ENCODE data around the gene KIF22. TPM values are rescaled to one million over a fixed set of nuclear protein-coding genes. Genes with fewer than 3 reads are reported as not detected.

Gene KIF22
- total and polyA plus RNA-seq, 2 donors (not counting 1 experiment from before 2014, with no cell fraction given), result 12.3 to 17.7 TPM

- H3K4me2 ChIP-seq (ENCODE audit: extremely low read depth, insufficient read depth, low read length), result peak overlapping the region; percentile 95
- DNase-seq (ENCODE audit: low read depth in 2 of 2), result no peak
- H3K9ac ChIP-seq (ENCODE audit: insufficient read depth, low read length), result no peak overlapping the region
- peaks cover 35% of the 10 kb centered on the region for H3K79me2 ChIP-seq (ENCODE audit: control insufficient read depth, insufficient read depth, low read length)
- H3K9me3 ChIP-seq (ENCODE audit: control insufficient read depth, insufficient read depth, low read depth, low read length), result no peaks in the 10 kb centered on the region
- no peaks in the 10 kb centered on the region for H4K20me1 ChIP-seq (ENCODE audit: control insufficient read depth, extremely low read depth, insufficient read depth, low read length)
- peaks cover 11% of the 10 kb centered on the region for H3K36me3 ChIP-seq (ENCODE audit: control insufficient read depth, insufficient read depth, low read length)
- no peak overlapping the region for H2AFZ ChIP-seq (ENCODE audit: low read length)
- peak overlapping the region in 1 of 4 experiments; percentile 77 for H3K4me3 ChIP-seq (replicated peaks in 1 of 4; ENCODE audit: control extremely low read depth in 1 of 4, insufficient read depth in 1 of 4, low read depth in 3 of 4, low read length in 4 of 4)
- peaks cover 43% of the 10 kb centered on the region for H3K4me1 ChIP-seq (ENCODE audit: control insufficient read depth, extremely low read depth, insufficient read depth, low read length)
- no peak overlapping the region for H3K27ac ChIP-seq (ENCODE audit: insufficient read depth, low read length)
- H3K27me3 ChIP-seq (ENCODE audit: control insufficient read depth, insufficient read depth, low read length), result no peaks in the 10 kb centered on the region
- TF ChIP-seq EZH2 (IDR thresholded peaks at IDR 0.05; ENCODE audit: low read length, missing control alignments), result no peak
- TF ChIP-seq CTCF (conservative IDR thresholded peaks at IDR 0.05 in 1 of 2, IDR thresholded peaks at IDR 0.05 in 1 of 2; ENCODE audit: low read depth in 1 of 2, low read length in 2 of 2), result no peak
Measured at GRCh38 chr16:29813644-29814562, 23.4 kb downstream of the KIF22 start.

- H3K27me3 ChIP-seq (ENCODE audit: control insufficient read depth, insufficient read depth, low read length), result no peaks in the 10 kb centered on the region
- H4K20me1 ChIP-seq (ENCODE audit: control insufficient read depth, extremely low read depth, insufficient read depth, low read length), result no peaks in the 10 kb centered on the region
- no peak overlapping the region for H3K9ac ChIP-seq (ENCODE audit: insufficient read depth, low read length)
- peaks cover 8% of the 10 kb centered on the region for H3K36me3 ChIP-seq (ENCODE audit: control insufficient read depth, insufficient read depth, low read length)
- H3K9me3 ChIP-seq (ENCODE audit: control insufficient read depth, insufficient read depth, low read depth, low read length), result no peaks in the 10 kb centered on the region
- no peak overlapping the region for H2AFZ ChIP-seq (ENCODE audit: low read length)
- peaks cover 35% of the 10 kb centered on the region for H3K79me2 ChIP-seq (ENCODE audit: control insufficient read depth, insufficient read depth, low read length)
- no peak overlapping the region for H3K27ac ChIP-seq (ENCODE audit: insufficient read depth, low read length)
- H3K4me2 ChIP-seq (ENCODE audit: extremely low read depth, insufficient read depth, low read length), result peak overlapping the region; percentile 95
- DNase-seq (ENCODE audit: low read depth in 2 of 2), result no peak
- peaks cover 39% of the 10 kb centered on the region for H3K4me1 ChIP-seq (ENCODE audit: control insufficient read depth, extremely low read depth, insufficient read depth, low read length)
- TF ChIP-seq CTCF (conservative IDR thresholded peaks at IDR 0.05 in 1 of 2, IDR thresholded peaks at IDR 0.05 in 1 of 2; ENCODE audit: low read depth in 1 of 2, low read length in 2 of 2), result no peak
- no peak for TF ChIP-seq EZH2 (IDR thresholded peaks at IDR 0.05; ENCODE audit: low read length, missing control alignments)
- H3K4me3 ChIP-seq (replicated peaks in 1 of 4; ENCODE audit: control extremely low read depth in 1 of 4, insufficient read depth in 1 of 4, low read depth in 3 of 4, low read length in 4 of 4), result peak overlapping the region in 2 of 4 experiments; percentile 82 to 89
Measured at GRCh38 chr16:29814592-29814991, 24.0 kb downstream of the KIF22 start.

GRCh38 chr16:29815032-29815721 lies 24.6 kb downstream of the KIF22 start:
- H3K27ac ChIP-seq (ENCODE audit: insufficient read depth, low read length), result peak overlapping the region; percentile 94

More at GRCh38 chr16:29815032-29815721, 24.6 kb downstream of the KIF22 start:
- no peaks in the 10 kb centered on the region for H3K9me3 ChIP-seq (ENCODE audit: control insufficient read depth, insufficient read depth, low read depth, low read length)
- H3K36me3 ChIP-seq (ENCODE audit: control insufficient read depth, insufficient read depth, low read length), result peaks cover 8% of the 10 kb centered on the region
- no peak for DNase-seq (ENCODE audit: low read depth in 2 of 2)
- H3K4me3 ChIP-seq (replicated peaks in 1 of 4; ENCODE audit: control extremely low read depth in 1 of 4, insufficient read depth in 1 of 4, low read depth in 3 of 4, low read length in 4 of 4), result peak overlapping the region; percentile 73 to 89 (median 84)
- no peak overlapping the region for H3K9ac ChIP-seq (ENCODE audit: insufficient read depth, low read length)
- peak overlapping the region; percentile 35 for H2AFZ ChIP-seq (ENCODE audit: low read length)
- no peak for TF ChIP-seq CTCF (conservative IDR thresholded peaks at IDR 0.05 in 1 of 2, IDR thresholded peaks at IDR 0.05 in 1 of 2; ENCODE audit: low read depth in 1 of 2, low read length in 2 of 2)
- no peak for TF ChIP-seq EZH2 (IDR thresholded peaks at IDR 0.05; ENCODE audit: low read length, missing control alignments)
- no peaks in the 10 kb centered on the region for H3K27me3 ChIP-seq (ENCODE audit: control insufficient read depth, insufficient read depth, low read length)
- H3K79me2 ChIP-seq (ENCODE audit: control insufficient read depth, insufficient read depth, low read length), result peaks cover 38% of the 10 kb centered on the region
- peak overlapping the region; percentile 95 for H3K4me2 ChIP-seq (ENCODE audit: extremely low read depth, insufficient read depth, low read length)
- peaks cover 40% of the 10 kb centered on the region for H3K4me1 ChIP-seq (ENCODE audit: control insufficient read depth, extremely low read depth, insufficient read depth, low read length)
- no peaks in the 10 kb centered on the region for H4K20me1 ChIP-seq (ENCODE audit: control insufficient read depth, extremely low read depth, insufficient read depth, low read length)

Data from fibroblast of lung (primary cell).